Left lung (tissue), 10 donors: Measurements from ENCODE around the gene CLK2. TPM values are rescaled to one million over a fixed set of nuclear protein-coding genes. Genes with fewer than 3 reads are reported as not detected.
"Not testable (repeated sequence)": the region's sequence is repeated elsewhere in the genome, so short reads cannot be mapped to it uniquely, and the experiment has no call there.

Source experiments
- ATAC-seq: fragments of 200-7000 bp; cut with Tn5 transposase; one replicate; pipeline ENCODE4 v1.9.1; 2020; ENCODE audit warnings: moderate library complexity
- DNase-seq, 4 donors: peaks; one replicate each; pipeline ENCODE4 v3.0.0-alpha.2; 2013 to 2020
- H3K27ac ChIP-seq, 2 donors: fragments of 200-600 bp; sonication (generic) in 1 of 2; one replicate each; pipeline versions ENCODE4 v1.5.0 to v1.8.0; 2020 to 2021
- H3K27me3 ChIP-seq, 2 donors: fragments of 200-600 bp; sonication (generic) in 1 of 2; one replicate each; pipeline versions ENCODE4 v1.5.0 to v1.8.0; 2020 to 2021
- H3K36me3 ChIP-seq, 2 donors: fragments of 200-600 bp; sonication (generic) in 1 of 2; one replicate each; pipeline versions ENCODE4 v1.5.0 to v1.8.0; 2020 to 2021
- H3K4me1 ChIP-seq, 2 donors: fragments of 200-600 bp; one replicate each; pipeline ENCODE4 v1.8.0; 2021
- H3K4me3 ChIP-seq, 2 donors: fragments of 200-600 bp; sonication (generic) in 1 of 2; one replicate each; pipeline versions ENCODE4 v1.5.0 to v1.8.0; 2020 to 2021; ENCODE audit warnings: mild to moderate bottlenecking in 1 of 2
- H3K9me3 ChIP-seq, 2 donors: fragments of 200-600 bp; sonication (generic) in 1 of 2; one replicate each; pipeline versions ENCODE4 v1.5.0 to v1.8.0; 2020 to 2021
- intact Hi-C, 2 donors: fragments of 100-400 bp; cut with DNase I; formaldehyde crosslinking; loops; one replicate each; pipeline versions ENCODE4 v1.11.2 to v1.14.2; 2022
- polyA plus RNA-seq, 6 donors: library from polyadenylated mRNA; unstranded; fragments of 120-200 nt; gene quantifications; one replicate each; pipeline ENCODE4 v1.2.1, GENCODE V29; 2013; ENCODE audit not compliant: insufficient read length in 6 of 6
- total RNA-seq, 2 donors: library from RNA; stranded (reverse); fragmentation: NEBNext Ultra II Directional; extraction: Animal tissue kit (Norgen Biotek cat#: 25700); gene quantifications; one replicate each; pipeline ENCODE4 v1.2.1, GENCODE V29; 2021
- TF ChIP-seq, protein P1 (sequence below), 2 donors: fragments of 200-600 bp; sonication (generic) in 1 of 2; IDR thresholded peaks; one replicate each; pipeline versions ENCODE4 v1.5.0 to v1.8.0; 2021; ENCODE audit warnings: antibody characterized with exemption in 2 of 2
- donor health status: DM: no; HTN: yes; CAD: no.
- donor health status: DM: no; HTN: no; CAD: no.

The CLK2 gene
- total and polyA plus RNA-seq, 8 donors: 45.4 to 94.8 (median 76.6) TPM

DNA sequence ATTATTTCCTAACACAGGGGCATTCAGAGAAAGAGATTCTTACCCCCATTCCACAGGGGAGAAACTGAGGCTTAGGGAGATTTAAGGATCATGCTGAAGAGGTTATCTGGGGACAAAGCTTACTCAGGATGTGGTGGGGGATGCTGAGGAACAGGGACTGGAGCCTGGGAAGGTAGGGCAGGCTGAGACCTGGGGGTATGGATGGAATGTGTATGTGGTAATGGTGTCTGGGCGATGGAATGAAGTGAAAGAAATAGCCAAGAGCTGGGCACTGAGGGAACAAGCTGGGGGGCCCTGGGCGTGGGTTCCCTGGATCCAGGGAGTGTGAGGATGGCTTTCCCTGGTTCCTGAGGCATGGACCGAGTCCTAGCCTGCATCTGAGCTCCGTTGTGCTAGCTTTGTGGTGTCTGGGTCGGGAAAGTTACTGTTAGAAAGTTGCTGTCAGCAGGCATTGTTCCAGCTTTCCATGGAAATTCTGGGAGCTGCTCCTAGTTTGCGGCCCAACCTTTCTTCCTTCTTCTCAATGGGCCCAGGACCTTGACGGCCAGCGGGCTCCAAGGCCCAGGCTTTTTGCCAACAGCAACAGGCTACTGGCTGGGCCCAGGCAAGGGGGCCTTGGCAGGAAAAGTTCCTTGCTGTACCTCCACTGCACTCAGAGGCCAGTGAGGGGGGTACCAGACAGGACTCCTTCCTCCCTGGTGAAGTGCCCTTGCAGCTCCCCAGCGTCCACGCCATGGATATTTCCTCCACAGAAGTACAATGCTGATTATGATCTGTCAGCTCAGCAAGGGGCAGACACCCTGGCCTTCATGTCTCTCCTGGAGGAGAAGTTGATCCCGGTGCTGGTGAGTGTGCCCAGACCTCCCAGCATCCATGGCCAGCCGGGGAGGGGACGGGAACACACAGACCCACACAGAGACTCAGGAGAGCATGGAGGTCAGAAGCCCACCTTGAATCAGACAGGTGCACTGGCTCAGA is 41.0 kb downstream of the CLK2 start:
- ATAC-seq, H3K9me3 ChIP-seq, H3K4me3 ChIP-seq, intact Hi-C loops, H3K27me3 ChIP-seq: not testable (repeated sequence)
- DNase-seq: peak in 1 of 4 donors; percentile 61
- Histone ChIP-seq H3K36me3 (peaks cover 0 to 23% of the 10 kb centered on the region in 2 donors), H3K4me1 (peaks cover 0 to 22% of the 10 kb centered on the region in 2 donors), H3K27ac (peak overlapping the region in 1 of 2 donors; percentile 48)

DNA sequence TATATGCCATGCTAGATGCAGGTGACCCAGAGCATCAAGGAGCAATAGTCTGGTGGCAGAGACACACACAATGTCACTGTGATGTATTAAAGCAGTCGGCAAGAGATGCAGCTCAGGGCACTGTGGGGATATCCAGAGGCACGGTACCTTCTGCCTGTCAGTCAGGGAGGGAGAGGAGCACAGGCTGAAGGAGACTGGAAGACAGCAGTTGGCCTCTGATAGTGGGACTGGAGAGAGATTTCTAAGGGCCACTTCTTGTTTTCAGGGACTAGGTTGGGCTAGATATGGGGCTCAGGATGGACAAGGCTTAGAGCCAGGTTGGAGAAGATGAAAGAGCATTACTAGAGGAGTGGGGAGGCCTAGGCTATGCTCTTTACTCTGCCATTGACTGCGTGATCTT is 42.0 kb downstream of the CLK2 start:
- ATAC-seq, H3K4me3 ChIP-seq, H3K9me3 ChIP-seq, H3K27me3 ChIP-seq, intact Hi-C loops, H3K27ac ChIP-seq, DNase-seq: not testable (repeated sequence)
- peaks cover 0 to 13% of the 10 kb centered on the region in 2 donors for H3K36me3 ChIP-seq
- H3K4me1 ChIP-seq: peaks cover 0 to 20% of the 10 kb centered on the region in 2 donors

DNA sequence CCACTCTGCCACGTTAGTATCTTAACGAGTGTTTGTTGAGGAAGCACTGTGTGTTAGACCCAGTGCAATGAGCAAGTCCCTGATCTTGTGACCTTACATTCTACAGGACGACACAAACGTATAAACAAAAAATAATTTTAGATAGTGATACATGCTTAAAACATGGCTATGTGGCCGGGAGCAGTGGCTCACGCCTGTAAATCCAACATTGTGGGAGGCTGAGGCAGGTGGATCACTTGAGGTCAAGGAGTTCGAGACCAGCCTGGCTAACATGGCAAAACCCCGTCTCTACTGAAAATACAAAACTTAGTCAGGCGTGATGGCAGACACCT is 45.2 kb downstream of the CLK2 start:
- Histone ChIP-seq H3K4me1 (peaks cover 3 to 47% of the 10 kb centered on the region in 2 donors), H3K4me3 (peak overlapping the region in 1 of 2 donors; percentile 60), H3K9me3 (no peaks in the 10 kb centered on the region), H3K27ac (peak overlapping the region; percentile 85), H3K36me3 (no peaks in the 10 kb centered on the region), H3K27me3 (no peaks in the 10 kb centered on the region)
- intact Hi-C loops: no loop called here
- ATAC-seq (no peak), DNase-seq (no peak)
- TF ChIP-seq, protein P1, sequence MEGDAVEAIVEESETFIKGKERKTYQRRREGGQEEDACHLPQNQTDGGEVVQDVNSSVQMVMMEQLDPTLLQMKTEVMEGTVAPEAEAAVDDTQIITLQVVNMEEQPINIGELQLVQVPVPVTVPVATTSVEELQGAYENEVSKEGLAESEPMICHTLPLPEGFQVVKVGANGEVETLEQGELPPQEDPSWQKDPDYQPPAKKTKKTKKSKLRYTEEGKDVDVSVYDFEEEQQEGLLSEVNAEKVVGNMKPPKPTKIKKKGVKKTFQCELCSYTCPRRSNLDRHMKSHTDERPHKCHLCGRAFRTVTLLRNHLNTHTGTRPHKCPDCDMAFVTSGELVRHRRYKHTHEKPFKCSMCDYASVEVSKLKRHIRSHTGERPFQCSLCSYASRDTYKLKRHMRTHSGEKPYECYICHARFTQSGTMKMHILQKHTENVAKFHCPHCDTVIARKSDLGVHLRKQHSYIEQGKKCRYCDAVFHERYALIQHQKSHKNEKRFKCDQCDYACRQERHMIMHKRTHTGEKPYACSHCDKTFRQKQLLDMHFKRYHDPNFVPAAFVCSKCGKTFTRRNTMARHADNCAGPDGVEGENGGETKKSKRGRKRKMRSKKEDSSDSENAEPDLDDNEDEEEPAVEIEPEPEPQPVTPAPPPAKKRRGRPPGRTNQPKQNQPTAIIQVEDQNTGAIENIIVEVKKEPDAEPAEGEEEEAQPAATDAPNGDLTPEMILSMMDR (IDR thresholded peaks at IDR 0.05): no peak

DNA sequence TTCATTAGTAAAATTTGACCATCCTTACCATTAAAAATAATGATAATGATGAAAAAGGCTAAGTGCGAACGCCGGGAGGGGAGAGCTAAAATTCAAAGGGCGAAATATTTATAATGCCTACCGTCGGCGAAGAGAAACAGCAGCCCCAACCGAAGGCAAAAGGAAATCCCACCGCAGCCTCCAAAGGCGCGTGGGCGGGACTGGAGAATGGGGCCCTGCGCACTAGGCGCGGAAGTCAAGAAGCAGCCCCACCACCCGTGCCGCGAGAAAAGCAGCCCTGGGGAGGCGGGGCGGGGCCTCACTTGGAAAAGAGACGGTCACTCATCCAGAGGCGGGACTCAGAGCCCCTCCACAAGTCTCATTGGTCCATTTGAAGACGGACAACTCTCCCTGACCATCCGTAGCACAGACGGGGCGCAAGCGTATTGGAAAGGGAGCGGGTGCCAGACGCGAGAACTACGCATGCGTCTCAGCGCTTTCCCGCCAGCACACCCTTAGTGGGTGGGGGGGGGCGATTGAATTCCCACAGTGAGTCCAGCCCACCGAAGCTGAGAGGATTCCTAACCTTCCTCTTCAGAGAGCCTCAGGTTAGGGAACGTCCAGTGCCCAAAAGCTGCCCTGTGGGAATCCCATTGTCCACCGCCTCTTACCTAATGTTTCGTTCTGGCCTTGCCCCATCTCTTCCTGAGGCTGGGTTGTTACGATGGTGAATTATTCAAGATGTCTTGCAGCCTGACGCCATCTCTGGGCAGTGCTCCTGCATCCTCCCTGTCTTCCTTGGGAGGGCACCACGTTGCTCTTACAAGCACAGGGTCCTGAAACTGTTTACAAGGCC is 45.8 kb downstream of the CLK2 start:
- Histone ChIP-seq H3K4me1 (peaks cover 3 to 53% of the 10 kb centered on the region in 2 donors), H3K9me3 (no peaks in the 10 kb centered on the region), H3K36me3 (no peaks in the 10 kb centered on the region), H3K27me3 (no peaks in the 10 kb centered on the region), H3K4me3 (peak overlapping the region; percentile 56 to 60), H3K27ac (peak overlapping the region; percentile 85)
- peak; percentile 97 to 99 (median 98) for DNase-seq
- intact Hi-C loops: no loop called here
- TF ChIP-seq, protein P1 (IDR thresholded peaks at IDR 0.05): no peak
- ATAC-seq: peak; percentile 97

DNA sequence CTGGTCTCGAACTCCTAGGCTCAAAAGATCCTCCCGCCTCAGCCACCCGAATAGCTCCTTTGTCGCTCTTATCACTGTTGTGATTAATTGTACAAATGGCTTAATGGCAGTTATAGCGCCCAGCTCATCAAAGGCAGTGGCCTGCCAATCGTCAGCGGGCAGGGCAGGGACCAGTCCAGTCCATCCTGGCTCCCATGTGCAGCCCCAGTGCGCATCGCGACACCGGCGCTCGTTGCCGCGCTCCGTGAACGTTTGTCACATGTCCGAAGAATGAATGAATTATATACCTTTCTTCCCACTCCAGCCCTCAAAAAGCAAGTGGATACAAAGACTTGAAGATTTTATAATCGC is 46.4 kb downstream of the CLK2 start:
- no peaks in the 10 kb centered on the region for H3K9me3 ChIP-seq
- no peaks in the 10 kb centered on the region for H3K36me3 ChIP-seq
- TF ChIP-seq, protein P1 (IDR thresholded peaks at IDR 0.05): no peak
- peaks cover 3 to 55% of the 10 kb centered on the region in 2 donors for H3K4me1 ChIP-seq
- H3K4me3 ChIP-seq: peak overlapping the region; percentile 56 to 60
- peak overlapping the region; percentile 85 for H3K27ac ChIP-seq
- ATAC-seq: peak; percentile 57
- DNase-seq: peak in 3 of 4 donors; percentile 47 to 88 (median 60)
- intact Hi-C loops: no loop called here
- no peaks in the 10 kb centered on the region for H3K27me3 ChIP-seq
